ENCODE data around the gene HTRA3.

Gene HTRA3

GRCh38 chr4:8293131-8293975 lies 23.8 kb downstream of the HTRA3 start:
- no peak for DNase-seq (ENCODE audit: low read depth)

DNA sequence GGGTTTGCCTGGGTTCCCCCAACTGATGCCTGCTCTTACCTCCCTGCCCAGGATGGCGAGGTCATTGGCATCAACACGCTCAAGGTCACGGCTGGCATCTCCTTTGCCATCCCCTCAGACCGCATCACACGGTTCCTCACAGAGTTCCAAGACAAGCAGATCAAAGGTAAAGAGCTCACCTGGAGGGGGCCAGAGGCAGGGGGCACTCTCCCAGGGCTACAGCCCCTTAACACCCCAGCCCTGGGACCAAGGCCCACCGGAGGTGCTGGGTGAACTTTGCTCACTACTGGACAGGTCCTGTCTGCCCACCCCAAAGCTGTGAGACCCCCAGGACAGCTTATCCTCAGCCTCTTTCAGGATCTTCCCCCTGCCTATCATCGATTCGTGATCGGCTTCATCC lies 24.5 kb downstream of the HTRA3 start:
- DNase-seq (ENCODE audit: low read depth), result no peak

GRCh38 chr4:8294775-8295174 lies 25.2 kb downstream of the HTRA3 start:
- no peak for DNase-seq (ENCODE audit: low read depth)

DNA sequence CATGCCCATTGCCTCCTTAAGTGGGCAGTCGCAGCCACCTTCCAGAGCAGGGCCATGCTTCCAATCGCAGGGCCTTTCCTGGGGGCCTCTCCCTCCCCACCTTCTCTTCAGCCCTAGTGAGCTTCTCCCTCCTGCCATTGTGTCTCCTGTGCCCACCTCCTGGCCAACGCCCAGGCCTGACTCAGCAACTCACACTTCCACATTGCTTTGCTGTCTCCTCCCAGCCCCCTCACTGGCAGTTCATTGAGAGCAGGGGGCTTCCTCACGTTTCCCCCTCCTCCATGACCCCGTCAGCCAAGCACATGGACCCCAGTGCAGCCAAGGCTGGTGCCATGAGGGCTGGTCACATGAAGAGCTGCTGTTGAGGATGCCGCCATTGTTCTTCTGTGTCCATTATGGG lies 25.9 kb downstream of the HTRA3 start:
- no peak for DNase-seq (ENCODE audit: low read depth)

- DNase-seq (ENCODE audit: low read depth), result no peak
Measured at GRCh38 chr4:8296491-8296890, 26.9 kb downstream of the HTRA3 start.

DNA sequence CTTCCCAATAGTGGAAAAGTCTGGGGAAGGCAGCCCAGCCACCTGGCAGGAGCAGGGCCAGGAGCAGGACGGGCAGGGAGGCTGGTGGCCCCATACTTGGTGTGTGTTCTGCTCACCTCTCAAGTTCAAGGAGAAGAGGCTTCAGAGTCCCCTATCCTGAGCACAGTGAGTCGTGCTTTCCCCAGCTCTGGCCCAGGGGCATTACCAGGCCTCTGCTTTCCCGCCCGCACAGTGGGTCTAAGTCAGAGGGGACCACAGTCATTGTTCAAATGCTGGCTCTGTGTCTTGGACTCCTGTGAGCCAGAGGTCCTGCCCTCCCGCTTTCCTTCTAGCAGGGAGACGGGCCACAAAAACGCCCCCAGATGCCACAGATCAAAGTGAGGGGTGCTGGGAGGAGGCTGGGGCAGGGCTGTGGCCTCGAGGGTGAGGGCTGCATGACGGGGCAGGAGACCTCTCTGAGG lies 27.6 kb downstream of the HTRA3 start:
- DNase-seq (ENCODE audit: low read depth), result no peak

GRCh38 chr4:8297691-8298485 lies 28.3 kb downstream of the HTRA3 start:
- no peak for DNase-seq (ENCODE audit: low read depth)

DNA sequence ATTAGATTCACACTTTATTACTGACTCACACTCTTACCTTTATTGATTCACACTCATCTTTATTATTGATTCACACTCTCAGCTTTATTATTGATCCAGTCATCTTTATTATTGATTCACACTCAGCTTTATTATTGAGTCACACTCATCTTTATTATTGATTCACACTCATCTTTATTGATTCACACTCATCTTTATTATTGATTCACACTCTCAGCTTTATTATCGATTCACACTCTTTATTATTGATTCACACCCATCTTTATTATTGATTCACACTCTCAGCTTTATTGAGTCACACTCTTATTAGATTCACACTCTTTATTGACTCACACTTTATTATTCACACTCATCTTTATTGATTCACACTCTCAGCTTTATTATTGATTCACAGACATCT lies 31.3 kb downstream of the HTRA3 start:
- DNase-seq (ENCODE audit: low read depth), result no peak

DNA sequence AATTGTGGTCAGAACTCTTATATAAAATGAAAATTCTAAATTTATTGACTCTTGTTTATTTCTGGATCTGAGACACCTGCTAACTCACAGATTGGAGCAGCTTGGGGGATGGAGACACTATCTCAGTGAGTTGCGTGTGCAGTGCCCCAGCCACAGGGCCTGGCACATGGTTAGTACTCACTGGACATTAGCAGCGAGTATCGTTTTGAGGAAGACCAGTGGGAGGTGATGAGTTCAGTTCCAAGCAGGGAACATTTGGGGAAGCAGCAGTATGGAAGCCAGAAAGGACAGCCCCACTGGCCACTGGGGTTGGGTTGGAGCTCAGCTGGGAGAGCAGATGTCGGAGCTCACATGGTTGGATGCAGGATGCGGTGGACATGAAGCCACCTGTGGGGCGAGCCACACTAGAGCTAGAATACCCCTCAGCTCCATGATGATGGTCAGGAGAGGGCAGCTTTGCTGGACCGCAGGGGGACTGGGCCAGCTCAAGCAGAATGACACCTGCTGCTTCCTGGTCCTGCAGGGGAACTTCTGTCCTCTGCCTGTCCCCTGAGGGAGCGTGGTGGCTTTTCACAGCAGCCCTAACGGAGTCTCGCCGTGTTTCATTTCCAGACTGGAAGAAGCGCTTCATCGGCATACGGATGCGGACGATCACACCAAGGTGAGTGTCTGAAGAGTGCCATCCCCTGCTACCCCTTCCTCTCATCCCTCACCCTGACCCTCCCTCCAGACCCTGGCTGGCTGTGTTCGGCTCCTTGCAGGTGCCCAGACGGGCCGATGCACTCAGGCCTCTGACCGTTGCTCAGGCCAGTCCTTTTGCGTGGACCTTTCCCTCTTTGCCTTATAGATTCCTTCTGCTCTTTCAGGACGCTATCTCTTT lies 32.5 kb downstream of the HTRA3 start:
- DNase-seq (ENCODE audit: low read depth), result no peak

DNA sequence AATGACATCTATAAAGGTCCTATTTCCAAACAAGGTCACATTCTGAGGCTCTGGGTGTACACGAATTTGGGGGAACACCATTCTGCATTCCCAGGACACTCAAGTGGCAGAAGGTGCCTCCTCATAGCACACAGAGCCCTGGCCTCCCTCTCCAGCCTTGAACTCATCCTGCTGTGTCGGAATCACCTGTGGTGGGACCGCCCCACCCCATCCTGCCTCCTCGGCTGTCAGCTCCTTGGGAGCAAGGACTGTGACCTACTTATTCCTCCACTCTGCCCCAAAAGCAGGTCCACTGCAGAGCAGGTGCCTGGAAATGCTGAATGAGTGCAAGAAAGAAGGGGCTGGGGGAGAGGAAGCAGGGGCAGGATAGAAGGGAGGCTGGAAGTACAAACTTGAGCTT lies 33.5 kb downstream of the HTRA3 start:
- DNase-seq (ENCODE audit: low read depth), result no peak

- no peak for DNase-seq (ENCODE audit: low read depth)
Measured at GRCh38 chr4:8303485-8304281, 34.1 kb downstream of the HTRA3 start.

- DNase-seq (ENCODE audit: low read depth), result no peak
Measured at GRCh38 chr4:8304827-8305695, 35.5 kb downstream of the HTRA3 start.

DNA sequence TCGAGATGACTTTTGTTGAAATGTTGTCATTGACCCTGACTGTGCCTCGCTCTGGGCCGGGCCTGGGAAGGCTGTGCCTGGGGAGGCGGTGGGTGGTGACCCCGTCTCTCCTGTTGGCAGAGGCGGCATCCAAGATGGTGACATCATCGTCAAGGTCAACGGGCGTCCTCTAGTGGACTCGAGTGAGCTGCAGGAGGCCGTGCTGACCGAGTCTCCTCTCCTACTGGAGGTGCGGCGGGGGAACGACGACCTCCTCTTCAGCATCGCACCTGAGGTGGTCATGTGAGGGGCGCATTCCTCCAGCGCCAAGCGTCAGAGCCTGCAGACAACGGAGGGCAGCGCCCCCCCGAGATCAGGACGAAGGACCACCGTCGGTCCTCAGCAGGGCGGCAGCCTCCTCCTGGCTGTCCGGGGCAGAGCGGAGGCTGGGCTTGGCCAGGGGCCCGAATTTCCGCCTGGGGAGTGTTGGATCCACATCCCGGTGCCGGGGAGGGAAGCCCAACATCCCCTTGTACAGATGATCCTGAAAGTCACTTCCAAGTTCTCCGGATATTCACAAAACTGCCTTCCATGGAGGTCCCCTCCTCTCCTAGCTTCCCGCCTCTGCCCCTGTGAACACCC lies 36.4 kb downstream of the HTRA3 start:
- no peak for DNase-seq (ENCODE audit: low read depth)

- no peak for DNase-seq (ENCODE audit: low read depth)
Measured at GRCh38 chr4:8306511-8307021, 37.0 kb downstream of the HTRA3 start.

- DNase-seq (ENCODE audit: low read depth), result no peak
Measured at GRCh38 chr4:8307121-8307520, 37.6 kb downstream of the HTRA3 start.

DNA sequence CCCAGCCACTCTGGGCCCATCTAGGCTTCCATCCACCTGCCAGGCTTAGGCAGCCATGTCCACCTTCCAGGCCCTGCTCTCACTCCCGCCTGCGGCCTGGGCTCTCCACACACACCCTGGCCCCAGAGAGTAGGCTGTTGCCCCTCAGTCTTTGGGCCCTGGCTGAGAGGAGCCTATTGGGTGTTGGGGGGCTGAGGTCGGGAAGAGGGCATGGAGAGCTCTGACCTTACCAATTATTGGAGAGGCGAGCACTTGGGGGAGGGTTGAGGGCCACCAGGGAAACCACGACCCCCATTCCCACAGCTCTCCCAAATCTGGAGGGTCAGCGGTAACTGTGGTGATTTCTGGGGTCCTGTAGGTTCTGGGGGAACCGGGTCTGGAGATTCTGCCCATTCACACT lies 38.2 kb downstream of the HTRA3 start:
- DNase-seq (ENCODE audit: low read depth), result no peak

GRCh38 chr4:8308144-8308543 lies 38.6 kb downstream of the HTRA3 start:
- DNase-seq (ENCODE audit: low read depth), result no peak

- no peak for DNase-seq (ENCODE audit: low read depth)
Measured at GRCh38 chr4:8308856-8309771, 39.6 kb downstream of the HTRA3 start.

- no peak for DNase-seq (ENCODE audit: low read depth)
Measured at GRCh38 chr4:8310306-8310705, 40.8 kb downstream of the HTRA3 start.
